Measurements from ENCODE around the gene POU6F2. TPM values are rescaled to one million over a fixed set of nuclear protein-coding genes. Genes with fewer than 3 reads are reported as not detected.

Gene POU6F2
- total and polyA plus RNA-seq, 5 donors from 2014 or later: not detected

- no peak overlapping the region for H3K4me3 ChIP-seq (ENCODE audit: low read depth, low read length)
These were observed 405.4 kb downstream of the POU6F2 start for GRCh38 chr7:39383136-39383535.

GRCh38 chr7:39384386-39384785, 406.7 kb downstream of the POU6F2 start:
- Mint-ChIP-seq H3K4me3 (no peak overlapping the region), H3K36me3 (no peaks in the 10 kb centered on the region), H3K9me3 (no peaks in the 10 kb centered on the region), H3K27ac (no peak overlapping the region), H3K27me3 (peaks cover 6% of the 10 kb centered on the region), H3K4me1 (no peaks in the 10 kb centered on the region)
- no peak overlapping the region for H3K27ac ChIP-seq (ENCODE audit: insufficient read depth, low read length, poor library complexity, severe bottlenecking)
- H3K36me3 ChIP-seq (ENCODE audit: control insufficient read depth, insufficient read depth, low read length): no peaks in the 10 kb centered on the region
- no peaks in the 10 kb centered on the region for H3K4me1 ChIP-seq (ENCODE audit: control insufficient read depth, insufficient read depth, low read length, poor library complexity, severe bottlenecking)
- ATAC-seq (ENCODE audit: low read depth in 2 of 2): no peak
- H3K4me3 ChIP-seq (ENCODE audit: low read depth, low read length): no peak overlapping the region
- H3K9me3 ChIP-seq (ENCODE audit: control insufficient read depth in 2 of 2, low read length in 2 of 2): no peaks in the 10 kb centered on the region
- no peaks in the 10 kb centered on the region for H3K27me3 ChIP-seq (ENCODE audit: control insufficient read depth, insufficient read depth, low read length)
- DNase-seq: no peak

More at GRCh38 chr7:39383136-39383535, 405.4 kb downstream of the POU6F2 start:
- Mint-ChIP-seq H3K4me1 (no peaks in the 10 kb centered on the region), H3K4me3 (no peak overlapping the region), H3K9me3 (peaks cover 0 to 2% (median 0%) of the 10 kb centered on the region in 7 donors), H3K27me3 (peaks cover 6% of the 10 kb centered on the region), H3K27ac (no peak overlapping the region), H3K36me3 (no peaks in the 10 kb centered on the region)
- Histone ChIP-seq H3K27ac (ENCODE audit: insufficient read depth, low read length, poor library complexity, severe bottlenecking) (no peak overlapping the region), H3K4me1 (ENCODE audit: control insufficient read depth, insufficient read depth, low read length, poor library complexity, severe bottlenecking) (no peaks in the 10 kb centered on the region), H3K9me3 (ENCODE audit: control insufficient read depth in 2 of 2, low read length in 2 of 2) (no peaks in the 10 kb centered on the region), H3K27me3 (ENCODE audit: control insufficient read depth, insufficient read depth, low read length) (no peaks in the 10 kb centered on the region), H3K36me3 (ENCODE audit: control insufficient read depth, insufficient read depth, low read length) (no peaks in the 10 kb centered on the region)
- ATAC-seq (ENCODE audit: low read depth in 2 of 2): no peak
- no peak for DNase-seq

DNA sequence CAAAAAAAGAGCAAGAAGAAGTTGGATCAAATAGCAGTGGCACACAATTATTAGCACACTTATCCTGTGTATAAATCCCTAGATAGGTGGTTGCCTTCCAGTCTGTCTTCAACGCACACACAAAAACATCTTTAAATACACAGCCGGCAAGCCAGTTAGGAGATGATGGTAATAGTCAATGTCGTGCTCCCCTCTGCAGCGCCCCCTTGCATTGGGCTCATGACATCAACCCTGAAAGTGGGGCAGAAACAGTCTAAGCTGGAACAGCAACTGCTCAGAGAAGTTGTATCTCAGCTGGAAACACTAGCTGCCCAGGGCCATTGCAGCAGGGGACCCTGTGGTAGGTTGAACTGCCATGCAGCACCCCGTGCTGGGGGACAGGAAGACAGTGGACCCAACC, 409.0 kb downstream of the POU6F2 start:
- no peak overlapping the region for H3K27ac ChIP-seq (ENCODE audit: insufficient read depth, low read length, poor library complexity, severe bottlenecking)

GRCh38 chr7:39392151-39392550, 414.4 kb downstream of the POU6F2 start:
- Histone ChIP-seq H3K4me1 (ENCODE audit: control insufficient read depth, insufficient read depth, low read length, poor library complexity, severe bottlenecking) (no peaks in the 10 kb centered on the region), H3K9me3 (ENCODE audit: control insufficient read depth in 2 of 2, low read length in 2 of 2) (no peaks in the 10 kb centered on the region), H3K27me3 (ENCODE audit: control insufficient read depth, insufficient read depth, low read length) (no peaks in the 10 kb centered on the region), H3K4me3 (ENCODE audit: low read depth, low read length) (no peak overlapping the region), H3K36me3 (ENCODE audit: control insufficient read depth, insufficient read depth, low read length) (no peaks in the 10 kb centered on the region), H3K27ac (ENCODE audit: insufficient read depth, low read length, poor library complexity, severe bottlenecking) (no peak overlapping the region)
- Mint-ChIP-seq H3K27me3 (no peaks in the 10 kb centered on the region), H3K9me3 (peaks cover 0 to 2% (median 0%) of the 10 kb centered on the region in 7 donors), H3K4me3 (no peak overlapping the region), H3K4me1 (no peaks in the 10 kb centered on the region), H3K27ac (no peak overlapping the region), H3K36me3 (no peaks in the 10 kb centered on the region)
- ATAC-seq (ENCODE audit: low read depth in 2 of 2) (no peak), DNase-seq (no peak)

More for the DNA sequence above, 409.0 kb downstream of the POU6F2 start:
- Mint-ChIP-seq H3K9me3 (no peaks in the 10 kb centered on the region), H3K4me3 (no peak overlapping the region), H3K27me3 (no peaks in the 10 kb centered on the region), H3K27ac (no peak overlapping the region), H3K36me3 (no peaks in the 10 kb centered on the region), H3K4me1 (no peaks in the 10 kb centered on the region)
- Histone ChIP-seq H3K27me3 (ENCODE audit: control insufficient read depth, insufficient read depth, low read length) (no peaks in the 10 kb centered on the region), H3K4me1 (ENCODE audit: control insufficient read depth, insufficient read depth, low read length, poor library complexity, severe bottlenecking) (no peaks in the 10 kb centered on the region), H3K4me3 (ENCODE audit: low read depth, low read length) (no peak overlapping the region), H3K9me3 (ENCODE audit: control insufficient read depth in 2 of 2, low read length in 2 of 2) (no peaks in the 10 kb centered on the region), H3K36me3 (ENCODE audit: control insufficient read depth, insufficient read depth, low read length) (no peaks in the 10 kb centered on the region)
- DNase-seq (no peak), ATAC-seq (ENCODE audit: low read depth in 2 of 2) (no peak)

- H3K9me3 ChIP-seq (ENCODE audit: control insufficient read depth in 2 of 2, low read length in 2 of 2): no peaks in the 10 kb centered on the region
- H3K27ac Mint-ChIP-seq: no peak overlapping the region
- no peaks in the 10 kb centered on the region for H3K4me1 Mint-ChIP-seq
- H3K4me3 ChIP-seq (ENCODE audit: low read depth, low read length): no peak overlapping the region
- H3K4me3 Mint-ChIP-seq: no peak overlapping the region
- no peaks in the 10 kb centered on the region for H3K36me3 Mint-ChIP-seq
- no peak for ATAC-seq (ENCODE audit: low read depth in 2 of 2)
- no peaks in the 10 kb centered on the region for H3K36me3 ChIP-seq (ENCODE audit: control insufficient read depth, insufficient read depth, low read length)
- H3K27me3 ChIP-seq (ENCODE audit: control insufficient read depth, insufficient read depth, low read length): peaks cover 2% of the 10 kb centered on the region
- H3K4me1 ChIP-seq (ENCODE audit: control insufficient read depth, insufficient read depth, low read length, poor library complexity, severe bottlenecking): no peaks in the 10 kb centered on the region
- no peaks in the 10 kb centered on the region for H3K27me3 Mint-ChIP-seq
- H3K9me3 Mint-ChIP-seq: peaks cover 0 to 3% (median 0%) of the 10 kb centered on the region in 7 donors
- no peak for DNase-seq
- H3K27ac ChIP-seq (ENCODE audit: insufficient read depth, low read length, poor library complexity, severe bottlenecking): no peak overlapping the region
These were observed 416.5 kb downstream of the POU6F2 start for GRCh38 chr7:39394105-39394680.

- H3K27me3 ChIP-seq (ENCODE audit: control insufficient read depth, insufficient read depth, low read length): peaks cover 2% of the 10 kb centered on the region
- Mint-ChIP-seq H3K27ac (no peak overlapping the region), H3K27me3 (no peaks in the 10 kb centered on the region), H3K4me3 (no peak overlapping the region), H3K36me3 (no peaks in the 10 kb centered on the region), H3K9me3 (peaks cover 0 to 3% (median 0%) of the 10 kb centered on the region in 7 donors), H3K4me1 (no peaks in the 10 kb centered on the region)
- ATAC-seq (ENCODE audit: low read depth in 2 of 2): no peak
- H3K27ac ChIP-seq (ENCODE audit: insufficient read depth, low read length, poor library complexity, severe bottlenecking): no peak overlapping the region
- no peaks in the 10 kb centered on the region for H3K9me3 ChIP-seq (ENCODE audit: control insufficient read depth in 2 of 2, low read length in 2 of 2)
- H3K4me3 ChIP-seq (ENCODE audit: low read depth, low read length): no peak overlapping the region
- DNase-seq: no peak
- no peaks in the 10 kb centered on the region for H3K4me1 ChIP-seq (ENCODE audit: control insufficient read depth, insufficient read depth, low read length, poor library complexity, severe bottlenecking)
- no peaks in the 10 kb centered on the region for H3K36me3 ChIP-seq (ENCODE audit: control insufficient read depth, insufficient read depth, low read length)
These were observed 421.7 kb downstream of the POU6F2 start for GRCh38 chr7:39399458-39399857.

- ATAC-seq (ENCODE audit: low read depth in 2 of 2): no peak
These were observed 422.3 kb downstream of the POU6F2 start for GRCh38 chr7:39399986-39400385.

DNA sequence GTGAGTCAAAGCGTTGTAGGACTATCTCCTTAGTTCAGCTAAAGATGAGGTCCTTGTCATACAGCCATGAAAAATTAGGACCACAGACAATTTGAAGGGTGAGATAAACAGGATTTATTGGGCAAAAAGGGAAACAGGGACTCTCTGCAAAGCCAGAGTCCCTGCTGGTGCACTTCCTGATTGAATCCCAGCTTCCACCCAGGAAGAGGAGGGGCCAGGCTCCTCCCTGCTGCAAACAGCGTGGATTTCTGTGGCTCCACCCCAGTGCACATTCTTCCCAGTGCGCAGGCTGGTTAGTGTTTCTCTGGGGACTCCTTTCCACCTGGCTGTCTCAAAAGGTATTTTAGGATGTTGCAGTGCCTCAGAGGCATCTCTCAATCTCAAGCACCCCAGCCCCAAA, 423.1 kb downstream of the POU6F2 start:
- no peak overlapping the region for H3K4me3 Mint-ChIP-seq

More at GRCh38 chr7:39399986-39400385, 422.3 kb downstream of the POU6F2 start:
- H3K4me3 ChIP-seq (ENCODE audit: low read depth, low read length): no peak overlapping the region
- H3K27me3 ChIP-seq (ENCODE audit: control insufficient read depth, insufficient read depth, low read length): peaks cover 2% of the 10 kb centered on the region
- Mint-ChIP-seq H3K9me3 (peaks cover 0 to 3% (median 0%) of the 10 kb centered on the region in 7 donors), H3K4me1 (no peaks in the 10 kb centered on the region), H3K27me3 (no peaks in the 10 kb centered on the region), H3K27ac (no peak overlapping the region), H3K36me3 (no peaks in the 10 kb centered on the region), H3K4me3 (no peak overlapping the region)
- no peaks in the 10 kb centered on the region for H3K9me3 ChIP-seq (ENCODE audit: control insufficient read depth in 2 of 2, low read length in 2 of 2)
- H3K4me1 ChIP-seq (ENCODE audit: control insufficient read depth, insufficient read depth, low read length, poor library complexity, severe bottlenecking): no peaks in the 10 kb centered on the region
- no peak overlapping the region for H3K27ac ChIP-seq (ENCODE audit: insufficient read depth, low read length, poor library complexity, severe bottlenecking)
- DNase-seq: no peak
- no peaks in the 10 kb centered on the region for H3K36me3 ChIP-seq (ENCODE audit: control insufficient read depth, insufficient read depth, low read length)

More for the DNA sequence above, 423.1 kb downstream of the POU6F2 start:
- H3K9me3 Mint-ChIP-seq: peaks cover 0 to 3% (median 0%) of the 10 kb centered on the region in 7 donors
- ATAC-seq (ENCODE audit: low read depth in 2 of 2): no peak
- H3K36me3 ChIP-seq (ENCODE audit: control insufficient read depth, insufficient read depth, low read length): no peaks in the 10 kb centered on the region
- no peak for DNase-seq
- H3K4me1 ChIP-seq (ENCODE audit: control insufficient read depth, insufficient read depth, low read length, poor library complexity, severe bottlenecking): no peaks in the 10 kb centered on the region
- no peak overlapping the region for H3K27ac Mint-ChIP-seq
- no peak overlapping the region for H3K27ac ChIP-seq (ENCODE audit: insufficient read depth, low read length, poor library complexity, severe bottlenecking)
- H3K27me3 ChIP-seq (ENCODE audit: control insufficient read depth, insufficient read depth, low read length): peaks cover 2% of the 10 kb centered on the region
- no peaks in the 10 kb centered on the region for H3K4me1 Mint-ChIP-seq
- peaks cover 1% of the 10 kb centered on the region for H3K27me3 Mint-ChIP-seq
- H3K4me3 ChIP-seq (ENCODE audit: low read depth, low read length): no peak overlapping the region
- no peaks in the 10 kb centered on the region for H3K36me3 Mint-ChIP-seq
- no peaks in the 10 kb centered on the region for H3K9me3 ChIP-seq (ENCODE audit: control insufficient read depth in 2 of 2, low read length in 2 of 2)

All from CD4-positive, CD25-positive, alpha-beta regulatory T cell (primary cell).